Activated CD8-positive, alpha-beta memory T cell treated with anti-CD3 and anti-CD28 coated beads for 1 hour (primary cell): Measurements from ENCODE around the gene INF2.
"Not testable (repeated sequence)": the region's sequence is repeated elsewhere in the genome, so short reads cannot be mapped to it uniquely, and the experiment has no call there.

ENCODE experiments used
- DNase-seq, 2 donors: peaks; one replicate each; pipeline ENCODE4 v3.0.0-alpha.2; 2020; ENCODE audit warnings: low read depth in 1 of 2; ENCODE audit errors: extremely low read depth in 1 of 2

INF2 gene

GRCh38 chr14:104689109-104689880 is at the start of gene INF2:
Gene INF2 (plus strand): TSS chr14:104689618. CDS start chr14:104701366, 11,748 bp downstream.
- DNase-seq = peak in 1 of 2 donors; percentile 24

- DNase-seq = no peak
Measured at GRCh38 chr14:104639885-104640548, 49.4 kb upstream of the INF2 start.

DNA sequence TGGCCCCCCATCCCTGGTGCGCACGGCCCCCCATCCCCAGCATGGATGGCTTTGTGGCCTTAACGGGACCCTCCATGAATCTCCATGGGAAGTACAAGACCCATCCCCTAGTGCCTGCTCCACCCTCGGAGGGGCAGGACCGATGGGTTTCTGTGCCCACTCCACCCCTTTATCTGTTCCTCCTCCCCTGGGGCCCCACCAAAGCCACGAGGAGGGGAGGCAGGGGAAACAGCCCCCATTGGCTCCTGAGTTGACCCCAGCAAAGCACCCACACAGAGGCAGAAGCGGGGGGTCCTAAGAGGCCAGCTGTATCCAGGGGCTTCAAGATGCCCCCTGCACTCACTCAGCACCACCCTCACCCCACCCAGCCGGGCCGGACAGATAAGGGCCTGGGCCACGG is 48.7 kb upstream of the INF2 start:
- DNase-seq = no peak

DNA sequence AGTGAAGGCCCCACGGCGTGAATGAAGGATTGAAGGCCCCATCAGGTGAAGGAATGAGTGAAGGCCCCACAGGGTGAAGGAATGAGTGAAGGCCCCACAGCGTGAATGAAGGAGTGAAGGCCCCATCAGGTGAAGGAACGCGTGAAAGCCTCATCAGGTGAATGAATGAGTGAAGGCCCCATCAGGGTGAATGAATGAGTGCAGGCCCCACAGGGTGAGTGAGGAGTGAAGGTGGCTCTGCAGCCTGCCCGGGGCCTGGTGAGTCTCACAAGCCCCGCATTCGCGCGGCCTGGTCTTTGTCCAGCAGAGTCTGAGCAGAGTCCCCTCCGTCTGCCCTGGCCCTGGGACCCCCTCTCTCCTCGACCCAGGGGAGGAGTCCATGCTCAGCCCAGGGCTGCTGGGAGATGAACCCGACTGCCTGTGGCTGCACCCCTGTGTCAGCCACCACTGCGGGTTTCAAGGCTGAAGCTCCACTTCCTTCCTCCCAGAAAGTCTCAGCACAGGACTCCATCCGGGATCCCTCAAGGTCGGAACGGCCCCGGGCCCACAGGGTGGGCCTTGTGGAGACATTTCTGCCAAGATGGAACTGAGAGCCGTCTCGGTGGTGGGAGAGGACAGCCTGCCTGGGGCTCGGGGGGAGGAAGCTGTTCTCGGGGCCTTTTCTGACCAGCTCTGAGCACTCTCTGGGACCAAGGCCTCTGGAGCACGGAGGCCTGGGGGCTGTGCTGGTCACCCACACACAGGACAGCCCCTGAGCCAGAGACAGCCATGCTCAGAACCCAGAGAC is 47.5 kb upstream of the INF2 start:
- no peak for DNase-seq

DNA sequence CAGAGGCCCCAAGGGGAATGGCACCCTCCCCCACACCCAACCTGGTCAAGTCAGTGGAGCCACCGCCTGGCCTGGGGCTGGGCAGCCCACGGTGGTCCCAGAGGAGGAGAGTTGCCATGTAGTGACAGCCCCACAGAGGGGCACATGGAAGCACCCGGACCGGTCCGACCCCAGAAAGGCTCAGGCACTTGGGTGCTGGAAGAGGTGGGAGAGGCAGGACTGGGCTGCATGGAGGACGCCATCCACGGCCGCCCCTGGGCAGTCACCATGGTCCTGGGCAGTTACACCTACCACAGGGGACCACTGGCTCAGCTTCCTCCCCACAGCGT is 46.9 kb upstream of the INF2 start:
- no peak for DNase-seq

GRCh38 chr14:104643306-104643705 is 46.1 kb upstream of the INF2 start:
- DNase-seq = no peak

DNA sequence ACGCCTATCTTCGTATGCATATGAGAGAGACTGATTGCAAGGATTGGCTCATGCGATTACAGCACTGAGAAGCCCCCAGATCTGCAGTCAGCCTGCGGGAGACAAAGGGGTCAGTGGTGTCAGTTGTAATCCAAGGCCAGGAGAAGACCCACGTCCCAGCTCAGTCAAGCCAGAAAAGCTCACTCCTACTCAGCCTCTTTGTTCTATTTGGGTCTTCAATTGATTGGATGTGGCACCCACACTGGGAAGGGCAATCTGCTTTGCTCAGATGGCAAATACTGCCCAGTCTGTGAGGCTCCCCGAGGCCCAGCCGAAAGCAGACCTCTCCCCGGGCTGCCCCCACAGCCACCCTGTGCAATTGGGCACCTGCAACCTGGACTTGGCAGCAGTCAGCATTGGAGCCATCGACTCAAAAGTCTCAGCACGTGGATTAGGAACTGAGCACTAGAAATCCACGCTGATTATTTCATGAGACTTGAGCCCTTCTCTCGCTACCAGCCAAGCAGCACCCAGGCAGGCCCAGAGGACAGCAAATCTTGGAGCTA is 45.3 kb upstream of the INF2 start:
- DNase-seq = no peak

DNA sequence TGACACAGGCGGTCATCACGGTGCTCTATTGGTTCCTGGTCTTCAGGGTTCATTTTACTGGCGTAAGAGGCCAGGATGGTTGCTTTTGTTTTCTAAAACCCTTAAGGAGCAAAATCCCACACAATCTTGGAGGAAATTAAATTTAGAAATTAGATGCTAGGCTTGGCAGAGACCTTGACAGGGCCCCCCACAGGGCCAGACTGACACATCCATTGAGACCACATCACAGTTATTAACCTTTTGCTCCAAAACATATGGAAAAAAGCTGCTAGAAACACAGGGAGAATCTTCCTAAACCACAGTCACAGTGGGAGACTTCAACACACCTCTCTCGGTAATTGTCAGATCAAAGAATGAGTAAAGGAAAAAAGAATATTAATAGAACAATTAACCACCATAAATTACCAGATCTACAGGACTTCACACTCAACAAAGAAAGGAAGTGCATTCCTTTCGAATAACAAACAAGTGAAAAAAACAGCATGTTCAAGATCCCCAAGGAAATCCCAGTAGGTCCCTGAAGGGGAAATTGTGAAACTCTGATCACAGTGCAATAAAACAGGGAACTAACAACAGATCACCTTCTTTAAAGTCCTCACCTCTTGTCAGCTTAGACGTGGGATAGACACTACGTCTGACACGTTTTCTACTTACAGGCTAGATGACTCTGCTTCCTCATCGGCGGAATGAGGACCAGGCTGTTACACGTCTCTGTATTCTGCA is 44.6 kb upstream of the INF2 start:
- no peak for DNase-seq

- no peak for DNase-seq
Measured at GRCh38 chr14:104647467-104648043, 41.9 kb upstream of the INF2 start.

- DNase-seq = peak in 1 of 2 donors; percentile 59
Measured at GRCh38 chr14:104650057-104650980, 39.1 kb upstream of the INF2 start.

DNA sequence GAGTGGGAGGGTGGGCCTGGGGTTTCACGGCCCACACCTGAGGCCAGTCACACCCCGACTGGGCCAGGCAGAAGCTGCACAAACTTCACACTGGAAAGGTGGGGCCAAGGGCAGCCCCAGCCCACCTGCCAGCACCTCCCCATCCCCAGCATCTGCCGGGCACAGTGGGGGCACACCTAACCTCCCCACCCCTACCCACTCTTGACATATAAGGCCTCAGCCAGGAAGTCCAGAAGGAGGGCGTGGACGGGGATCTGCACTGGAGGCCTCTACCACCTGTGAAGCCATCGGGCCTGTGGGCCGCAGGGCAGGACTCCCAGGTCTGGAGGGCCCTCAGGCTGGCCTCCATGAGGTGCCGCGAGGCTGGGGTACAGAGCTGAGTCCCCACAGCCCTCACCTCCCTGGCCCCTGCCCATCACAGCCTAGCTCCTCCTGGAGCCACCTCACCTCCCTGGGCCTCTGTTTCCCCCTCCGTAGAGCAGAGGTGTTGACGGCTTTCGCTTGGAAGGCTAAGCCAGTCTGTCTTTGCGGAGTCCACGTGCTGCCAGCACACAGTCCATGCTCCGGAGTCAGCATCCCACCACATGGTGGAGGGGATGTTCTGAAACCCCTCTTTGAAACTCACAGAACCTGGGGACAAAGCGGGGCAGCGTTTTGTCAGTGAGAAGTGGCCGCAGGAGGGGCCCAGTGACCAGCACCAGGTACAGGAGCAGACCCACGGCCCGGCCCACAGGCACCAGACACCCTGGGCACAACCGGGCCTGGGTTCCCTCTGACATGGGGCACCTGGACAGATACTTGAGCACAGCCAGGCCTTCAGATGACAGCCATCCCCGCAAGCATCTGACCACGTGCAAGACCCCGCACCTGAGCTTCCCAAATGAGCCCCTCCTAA is 38.2 kb upstream of the INF2 start:
- no peak for DNase-seq

DNA sequence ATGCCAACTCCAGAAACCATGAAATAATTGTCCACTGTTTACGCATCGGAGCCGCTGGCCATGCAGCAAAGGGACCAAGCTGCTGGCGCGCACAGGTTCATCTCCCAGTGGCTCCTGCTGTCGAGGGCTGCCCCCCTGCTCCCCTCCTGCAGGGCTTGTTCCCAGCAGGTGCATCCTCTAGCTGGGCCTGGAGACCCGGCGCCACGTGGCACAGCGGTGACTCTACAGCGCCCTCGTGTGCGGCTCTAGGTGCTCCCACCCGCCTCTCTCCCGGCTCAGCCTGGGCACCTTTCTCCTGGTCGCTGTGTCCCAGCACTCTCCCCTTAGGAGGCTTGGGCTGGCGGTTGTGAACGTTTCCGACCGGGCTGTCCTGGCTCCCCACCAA is 37.5 kb upstream of the INF2 start:
- no peak for DNase-seq

GRCh38 chr14:104652386-104652785 is 37.0 kb upstream of the INF2 start:
- no peak for DNase-seq

DNA sequence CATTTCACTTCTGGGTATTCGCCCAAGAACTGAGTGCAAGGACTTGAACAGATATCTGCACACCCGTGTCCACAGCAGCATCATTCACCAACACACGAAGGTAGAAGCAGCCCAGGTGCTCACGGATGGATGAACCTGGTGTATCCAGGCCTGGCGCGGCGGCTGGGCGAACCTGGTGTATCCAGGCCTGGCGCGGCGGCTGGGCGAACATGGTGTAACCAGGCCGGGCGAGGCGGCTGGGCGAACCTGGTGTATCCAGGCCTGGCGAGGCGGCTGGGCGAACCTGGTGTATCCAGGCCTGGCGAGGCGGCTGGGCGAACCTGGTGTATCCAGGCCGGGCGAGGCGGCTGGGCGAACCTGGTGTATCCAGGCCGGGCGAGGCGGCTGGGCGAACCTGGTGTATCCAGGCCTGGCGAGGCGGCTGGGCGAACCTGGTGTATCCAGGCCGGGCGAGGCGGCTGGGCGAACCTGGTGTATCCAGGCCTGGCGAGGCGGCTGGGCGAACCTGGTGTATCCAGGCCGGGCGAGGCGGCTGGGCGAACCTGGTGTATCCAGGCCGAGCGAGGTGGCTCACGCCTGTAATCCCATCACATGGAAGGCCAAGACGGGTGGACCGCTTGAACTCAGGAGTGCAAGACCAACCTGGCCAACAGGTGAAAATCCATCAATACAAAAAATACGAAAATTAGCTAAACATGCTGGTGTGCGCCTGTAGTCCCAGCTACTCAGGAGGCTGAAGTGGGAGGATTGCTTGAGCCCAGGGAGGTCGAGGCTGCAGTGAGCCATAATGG is 36.1 kb upstream of the INF2 start:
- DNase-seq = not testable (repeated sequence)

DNA sequence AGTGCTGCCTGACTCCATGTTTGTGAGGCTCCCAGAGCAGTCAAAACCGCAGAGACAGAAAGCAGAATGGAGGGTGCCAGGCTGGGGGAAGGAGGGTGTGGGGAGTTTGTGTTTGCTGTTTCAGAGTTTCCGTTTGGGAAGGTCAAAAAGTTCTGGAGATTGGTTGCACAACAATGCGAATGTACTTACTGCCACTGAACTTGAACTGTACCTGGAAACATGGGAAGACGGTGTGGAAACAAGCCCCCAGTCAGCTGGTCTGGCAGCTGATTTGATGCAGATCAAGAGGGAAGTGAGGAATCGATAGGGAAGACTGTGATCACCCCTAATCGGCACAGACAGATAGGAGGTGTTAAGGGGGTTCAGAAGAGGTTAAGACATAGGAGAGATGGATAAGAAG is 35.3 kb upstream of the INF2 start:
- no peak for DNase-seq

DNA sequence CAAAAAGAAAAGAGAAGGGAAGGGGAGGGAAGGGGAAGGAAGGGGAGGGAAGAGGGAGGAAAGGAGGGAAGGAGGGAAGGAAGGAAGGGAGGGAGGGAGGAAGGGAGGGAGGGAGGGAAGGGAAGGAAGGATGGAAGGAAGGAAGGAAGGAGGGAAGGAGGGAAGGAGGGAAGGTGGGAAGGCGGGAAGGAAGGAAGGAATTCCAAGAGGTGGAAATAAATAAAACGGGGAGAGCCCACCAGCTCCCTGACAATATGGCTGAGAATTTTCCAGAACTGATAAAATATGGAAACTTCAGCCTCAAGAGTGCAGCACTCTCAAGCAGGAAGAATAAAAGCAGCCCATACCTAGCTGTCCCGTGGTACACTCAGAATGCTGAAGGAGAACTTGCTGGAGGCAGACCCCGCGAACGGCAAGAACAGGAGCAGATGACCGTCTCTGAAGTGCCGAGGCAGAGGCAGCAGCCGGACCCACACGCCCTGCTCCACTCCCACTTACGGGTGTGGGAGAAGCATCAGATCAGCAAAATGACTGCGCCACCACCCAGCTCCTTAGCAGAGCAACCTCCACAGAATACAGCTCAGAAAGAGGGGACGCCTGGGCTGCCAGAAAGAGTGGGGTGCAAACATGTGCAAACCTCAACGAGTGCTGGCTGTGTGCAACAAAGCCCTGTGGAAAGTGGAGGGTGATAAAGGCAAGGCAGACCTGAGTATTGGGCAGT is 34.1 kb upstream of the INF2 start:
- DNase-seq = no peak
